GM18505 (cell line): ENCODE data around the gene TMEM41A.
"Not testable (repeated sequence)": the region's sequence is repeated elsewhere in the genome, so short reads cannot be mapped to it uniquely, and the experiment has no call there.

Experiments
- ATAC-seq: cut with Tn5 transposase; IDR thresholded peaks from one replicate; pipeline ENCODE4 v1.9.1; 2021; ENCODE audit not compliant: unreplicated experiment
- POLR2A ChIP-seq: IDR thresholded peaks from 4 replicates; pipeline ENCODE4 v1.6.1; 2011; ENCODE audit warnings: borderline replicate concordance; ENCODE audit not compliant: insufficient read depth, insufficient read length; ENCODE audit errors: extremely low read depth

The TMEM41A gene

GRCh38 chr3:185473290-185473815, 25.5 kb downstream of the TMEM41A start:
- no peak for ATAC-seq

DNA sequence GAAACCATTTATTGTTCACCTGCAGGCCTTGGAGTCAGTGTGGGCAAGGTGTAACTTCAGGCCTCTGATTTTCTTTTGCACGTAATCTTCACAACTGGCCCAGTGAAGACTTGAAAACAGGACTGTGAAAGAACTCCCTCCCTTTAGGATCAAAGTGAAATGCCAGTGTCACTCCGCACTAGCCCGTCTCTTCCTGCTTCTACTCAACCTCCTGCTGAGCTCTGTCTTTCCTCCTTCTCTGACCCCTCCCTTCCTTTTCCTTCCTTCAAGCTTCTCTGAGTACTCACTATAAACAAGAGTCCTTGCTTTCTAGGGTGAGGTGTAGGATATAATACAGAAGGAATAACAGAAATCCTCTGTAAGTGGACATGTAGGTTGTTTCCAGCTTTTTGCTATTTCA, 28.5 kb downstream of the TMEM41A start:
- no peak for ATAC-seq
- TF ChIP-seq POLR2A, result no peak

More at GRCh38 chr3:185473290-185473815, 25.5 kb downstream of the TMEM41A start:
- TF ChIP-seq POLR2A, result no peak

DNA sequence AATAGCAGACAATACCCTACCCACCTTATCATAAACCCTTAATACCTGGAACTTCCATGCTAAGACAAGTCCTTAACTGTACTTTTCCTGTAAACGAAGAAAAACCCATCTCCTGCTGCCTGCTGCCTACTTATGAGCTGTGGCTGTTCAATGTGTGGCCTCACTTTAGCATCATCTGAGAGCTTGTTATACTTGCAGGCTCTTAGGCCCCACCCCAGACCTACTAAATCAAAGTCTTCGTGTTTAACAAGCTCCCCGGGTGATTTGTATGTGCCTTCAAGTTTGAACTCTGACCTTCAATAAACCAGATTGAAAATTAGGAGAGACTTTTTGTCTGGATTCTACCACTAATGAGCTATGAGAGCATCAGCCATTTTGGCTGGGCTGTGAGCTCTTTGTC, 29.3 kb downstream of the TMEM41A start:
- no peak for TF ChIP-seq POLR2A
- ATAC-seq, result no peak

DNA sequence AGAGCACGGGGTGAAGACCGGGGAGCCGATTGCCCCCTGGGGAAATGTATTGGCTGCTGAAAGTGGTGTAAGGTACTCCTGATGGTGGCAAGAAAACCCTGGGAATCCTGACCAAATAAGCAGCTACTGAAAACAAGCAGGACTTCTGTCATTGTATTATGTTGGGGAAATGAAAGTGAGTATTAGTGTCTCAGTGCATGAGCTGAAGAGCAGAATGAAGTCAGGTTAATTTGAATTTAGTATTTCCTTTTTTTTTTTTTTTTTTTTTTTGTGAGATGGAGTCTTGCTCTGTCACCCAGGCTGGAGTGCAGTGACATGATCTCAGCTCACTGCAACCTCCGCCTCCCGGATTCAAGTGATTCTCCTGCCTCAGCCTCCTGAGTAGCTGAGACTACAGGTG, 32.7 kb downstream of the TMEM41A start:
- not testable (repeated sequence) for ATAC-seq

DNA sequence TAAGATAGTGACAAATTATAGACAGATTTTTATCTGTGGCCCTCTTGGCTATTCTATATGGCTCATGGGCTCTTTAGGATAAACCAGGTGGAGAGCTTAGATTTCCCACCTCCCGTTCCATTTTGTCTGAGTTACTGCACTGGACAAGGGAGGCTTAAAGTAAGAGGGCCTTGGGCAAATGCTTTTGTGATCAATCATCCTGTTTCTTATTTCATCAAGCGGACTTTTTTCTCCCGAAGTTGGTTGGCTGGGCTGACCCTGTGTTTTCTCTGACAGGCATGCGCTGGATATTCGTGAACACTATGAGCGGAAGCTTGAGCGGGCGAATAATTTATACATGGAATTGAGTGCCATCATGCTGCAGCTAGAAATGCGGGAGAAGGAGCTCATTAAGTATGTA, 33.4 kb downstream of the TMEM41A start:
- no peak for ATAC-seq
- no peak for TF ChIP-seq POLR2A

DNA sequence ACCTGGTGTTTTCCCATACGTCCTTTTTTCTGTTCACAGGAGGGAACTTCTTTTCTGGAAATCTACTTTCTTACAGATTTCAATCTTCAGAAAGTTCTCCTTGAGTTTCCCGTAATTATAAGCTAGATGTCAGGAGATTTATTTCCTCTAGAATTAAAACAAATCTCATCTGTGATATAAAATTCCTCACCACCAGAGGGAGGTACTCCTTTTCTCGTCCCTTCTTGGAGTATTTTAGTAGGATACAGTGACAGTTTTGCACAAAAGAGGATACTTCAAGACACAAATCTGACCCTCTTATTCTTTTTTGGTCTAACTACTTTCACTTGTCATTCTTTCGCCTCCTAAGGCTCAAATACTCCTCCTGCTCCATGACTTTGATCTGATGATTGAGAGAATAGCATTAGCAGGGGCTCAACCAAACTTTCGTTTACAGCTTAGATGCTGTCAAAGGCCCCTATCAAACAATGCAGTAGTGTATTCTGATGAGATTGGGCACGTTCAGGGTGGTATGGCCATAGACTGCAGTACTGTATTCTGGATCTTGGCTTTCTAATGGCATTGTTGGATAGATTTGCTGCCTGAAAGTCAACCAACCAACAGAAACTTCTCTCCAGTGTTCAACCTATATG, 38.0 kb downstream of the TMEM41A start:
- TF ChIP-seq POLR2A, result no peak
- ATAC-seq, result no peak

DNA sequence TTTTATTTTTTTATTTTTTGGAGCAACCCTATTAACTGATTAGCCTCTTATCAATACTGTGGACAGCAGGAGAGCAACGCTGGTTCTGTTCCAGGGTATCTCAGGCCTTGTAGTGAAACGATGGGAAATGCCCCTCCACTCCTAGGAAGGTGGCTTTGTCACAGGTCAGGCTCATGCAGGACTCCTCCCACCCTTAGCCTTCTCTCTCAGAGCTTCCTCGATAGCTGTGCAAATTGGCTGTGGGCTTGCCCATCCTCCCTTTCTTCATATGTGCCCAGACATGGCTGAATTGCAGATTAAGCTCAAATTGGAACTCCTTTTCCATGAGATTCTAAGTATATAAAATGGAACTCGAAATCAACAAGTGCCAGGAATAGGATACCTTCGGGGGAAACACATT, 38.5 kb downstream of the TMEM41A start:
- ATAC-seq, result no peak
- TF ChIP-seq POLR2A, result no peak

GRCh38 chr3:185457376-185457775, 41.5 kb downstream of the TMEM41A start:
- no peak for TF ChIP-seq POLR2A
- no peak for ATAC-seq

- ATAC-seq, result not testable (repeated sequence)
Measured at GRCh38 chr3:185451432-185451831, 47.4 kb downstream of the TMEM41A start.

DNA sequence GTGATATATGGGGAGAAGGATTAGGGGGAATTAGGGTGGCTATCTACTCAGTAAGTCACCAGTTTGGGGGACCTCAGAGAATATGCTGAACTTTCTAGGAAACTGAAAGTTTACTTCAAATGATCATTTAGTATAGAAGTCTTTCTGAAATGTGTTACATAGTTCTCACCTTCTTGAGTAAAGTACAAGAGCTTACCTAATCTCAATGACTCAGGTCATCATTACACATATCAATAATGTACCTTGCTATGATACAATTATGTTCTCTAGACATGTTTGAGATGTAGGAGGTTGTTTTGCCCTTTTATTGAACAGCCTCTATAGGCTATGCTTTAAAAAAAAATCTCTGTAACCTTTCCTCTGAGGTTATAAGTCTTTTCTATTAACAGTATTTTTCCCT, 50.7 kb downstream of the TMEM41A start:
- TF ChIP-seq POLR2A, result no peak
- ATAC-seq, result no peak

DNA sequence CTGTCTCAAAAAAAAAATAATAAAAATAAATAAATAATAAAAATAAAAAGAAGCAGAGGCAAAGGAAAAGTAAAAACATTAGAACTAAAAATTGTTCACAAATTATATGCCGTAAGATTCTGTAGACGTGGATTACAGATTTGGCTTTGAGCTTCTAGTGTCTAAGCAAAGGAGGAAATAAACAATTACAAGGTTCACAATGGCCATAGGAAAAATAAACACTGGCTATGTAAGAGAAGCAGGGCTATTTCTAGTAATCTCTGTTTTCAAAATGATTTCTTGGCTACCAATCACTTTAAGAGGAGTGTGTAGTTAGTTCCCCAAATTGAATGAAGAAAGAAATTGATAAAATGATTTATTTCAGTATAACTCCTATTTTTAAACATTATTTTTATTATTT, 54.5 kb downstream of the TMEM41A start:
- TF ChIP-seq POLR2A, result no peak
- ATAC-seq, result no peak

DNA sequence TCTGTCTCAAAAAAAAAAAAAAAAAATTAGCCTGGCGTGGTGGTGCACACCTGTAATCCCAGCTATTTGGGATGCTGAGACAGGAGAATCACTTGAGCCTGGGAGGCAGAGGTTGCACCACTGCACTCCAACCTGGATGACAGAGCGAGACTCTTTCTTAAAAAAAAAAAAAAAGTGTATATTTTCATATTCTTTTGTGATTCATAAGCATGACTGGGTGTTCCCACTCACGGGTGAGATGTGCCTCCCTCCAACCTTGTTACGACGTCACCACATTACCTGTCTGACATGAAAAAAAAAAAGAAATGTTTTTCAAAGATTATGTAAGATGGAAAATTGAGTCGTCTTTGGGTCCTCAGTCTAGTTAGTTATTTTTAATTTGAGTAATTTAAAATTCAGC, 56.8 kb downstream of the TMEM41A start:
- ATAC-seq, result no peak
- no peak for TF ChIP-seq POLR2A

GRCh38 chr3:185439745-185440466, 58.9 kb downstream of the TMEM41A start:
- no peak for ATAC-seq

More at GRCh38 chr3:185439745-185440466, 58.9 kb downstream of the TMEM41A start:
- TF ChIP-seq POLR2A, result no peak
